Measurements from ENCODE around the gene KCND3. TPM values are rescaled to one million over a fixed set of nuclear protein-coding genes. Genes with fewer than 3 reads are reported as not detected.

The KCND3 gene
- polyA plus RNA-seq, 1 donor (not counting 4 experiments of a cell fraction or from before 2014, with no cell fraction given): 0.21 TPM

DNA sequence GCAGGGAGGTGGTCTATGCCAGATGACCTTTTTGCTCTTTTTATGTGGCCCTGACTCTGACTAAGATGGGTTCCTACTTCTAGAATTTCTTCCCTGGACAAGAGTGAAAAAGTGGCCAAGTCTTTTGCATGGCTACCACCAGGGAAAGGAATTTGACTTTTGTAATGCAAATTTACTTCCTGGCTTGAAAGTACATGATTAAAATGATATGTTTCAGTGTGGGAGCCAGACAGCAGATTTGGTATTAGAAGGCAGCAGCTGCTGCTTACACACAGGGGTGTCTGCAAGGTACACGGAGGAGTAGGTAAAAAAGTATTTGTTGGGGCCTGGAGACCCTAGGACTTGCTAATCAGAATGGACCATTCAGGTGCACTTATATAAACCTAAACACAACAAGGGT, 78.4 kb downstream of the KCND3 start:
- no peaks in the 10 kb centered on the region for H3K9me3 ChIP-seq (ENCODE audit: control insufficient read depth, low read depth, low read length)

DNA sequence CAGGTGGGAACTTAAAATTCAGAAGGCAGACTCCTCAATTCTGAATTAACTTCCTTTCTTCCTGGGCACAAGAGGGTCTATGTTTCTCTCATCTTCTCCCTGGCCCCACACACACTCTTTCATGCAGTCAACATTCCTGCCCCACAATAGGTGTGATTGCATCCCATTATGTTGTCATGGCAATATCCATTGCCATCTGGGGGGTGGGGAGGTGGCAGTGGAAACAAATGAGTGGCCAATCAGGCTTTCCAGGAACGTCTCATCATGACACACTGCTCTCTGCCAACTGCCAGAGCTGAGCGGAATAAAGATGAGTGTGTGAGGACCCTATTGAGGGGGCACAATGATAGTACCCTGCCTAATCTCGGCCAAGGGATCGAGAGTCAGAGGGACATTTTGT, 80.4 kb downstream of the KCND3 start:
- peaks cover 5% of the 10 kb centered on the region for H3K27me3 ChIP-seq (ENCODE audit: control insufficient read depth, extremely low read depth, insufficient read depth, low read length)
- no peaks in the 10 kb centered on the region for H4K20me1 ChIP-seq (ENCODE audit: control insufficient read depth, extremely low read depth, insufficient read depth, low read length)
- H3K4me1 ChIP-seq (ENCODE audit: control insufficient read depth, extremely low read depth, insufficient read depth, low read length): no peaks in the 10 kb centered on the region
- no peaks in the 10 kb centered on the region for H3K79me2 ChIP-seq (ENCODE audit: control insufficient read depth, insufficient read depth, low read length)
- no peak overlapping the region for H3K4me3 ChIP-seq (ENCODE audit: control insufficient read depth in 2 of 3, extremely low read depth in 1 of 3, insufficient read depth in 2 of 3, low read depth in 1 of 3, low read length in 3 of 3)
- dilution Hi-C loops (cut with MboI; ENCODE audit: extremely low pct_ligation_motif_present, low sequenced_read_pairs): no loop called here
- no peak overlapping the region for H3K4me2 ChIP-seq (ENCODE audit: control insufficient read depth, extremely low read depth, insufficient read depth, low read depth, low read length)
- H3K9ac ChIP-seq (ENCODE audit: control insufficient read depth, extremely low read depth, insufficient read depth, low read length): no peak overlapping the region
- FAIRE-seq: no peak
- no peak overlapping the region for H2AFZ ChIP-seq (ENCODE audit: control insufficient read depth, low read length)
- no peaks in the 10 kb centered on the region for H3K9me1 ChIP-seq (ENCODE audit: control insufficient read depth, extremely low read depth, insufficient read depth, low read length)
- H3K36me3 ChIP-seq (ENCODE audit: control insufficient read depth in 2 of 2, extremely low read depth in 1 of 2, insufficient read depth in 2 of 2, low read length in 2 of 2): no peaks in the 10 kb centered on the region
- TF ChIP-seq, protein P1, sequence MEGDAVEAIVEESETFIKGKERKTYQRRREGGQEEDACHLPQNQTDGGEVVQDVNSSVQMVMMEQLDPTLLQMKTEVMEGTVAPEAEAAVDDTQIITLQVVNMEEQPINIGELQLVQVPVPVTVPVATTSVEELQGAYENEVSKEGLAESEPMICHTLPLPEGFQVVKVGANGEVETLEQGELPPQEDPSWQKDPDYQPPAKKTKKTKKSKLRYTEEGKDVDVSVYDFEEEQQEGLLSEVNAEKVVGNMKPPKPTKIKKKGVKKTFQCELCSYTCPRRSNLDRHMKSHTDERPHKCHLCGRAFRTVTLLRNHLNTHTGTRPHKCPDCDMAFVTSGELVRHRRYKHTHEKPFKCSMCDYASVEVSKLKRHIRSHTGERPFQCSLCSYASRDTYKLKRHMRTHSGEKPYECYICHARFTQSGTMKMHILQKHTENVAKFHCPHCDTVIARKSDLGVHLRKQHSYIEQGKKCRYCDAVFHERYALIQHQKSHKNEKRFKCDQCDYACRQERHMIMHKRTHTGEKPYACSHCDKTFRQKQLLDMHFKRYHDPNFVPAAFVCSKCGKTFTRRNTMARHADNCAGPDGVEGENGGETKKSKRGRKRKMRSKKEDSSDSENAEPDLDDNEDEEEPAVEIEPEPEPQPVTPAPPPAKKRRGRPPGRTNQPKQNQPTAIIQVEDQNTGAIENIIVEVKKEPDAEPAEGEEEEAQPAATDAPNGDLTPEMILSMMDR (optimal IDR thresholded peaks at IDR 0.05 in 1 of 3, IDR thresholded peaks at IDR 0.05 in 1 of 3, conservative IDR thresholded peaks at IDR 0.05 in 1 of 3; ENCODE audit: extremely low read depth in 1 of 3, insufficient read depth in 2 of 3, low read length in 3 of 3): no peak
- TF ChIP-seq EZH2 (IDR thresholded peaks at IDR 0.05; ENCODE audit: low read length): no peak
- no peaks in the 10 kb centered on the region for H3K9me3 ChIP-seq (ENCODE audit: control insufficient read depth, low read depth, low read length)
- no peak for DNase-seq (ENCODE audit: low read depth, low spot score)
- no peak overlapping the region for H3K27ac ChIP-seq (ENCODE audit: control insufficient read depth, insufficient read depth, low read length)

More for the DNA sequence above, 78.4 kb downstream of the KCND3 start:
- no peak overlapping the region for H3K4me2 ChIP-seq (ENCODE audit: control insufficient read depth, extremely low read depth, insufficient read depth, low read depth, low read length)
- peaks cover 5% of the 10 kb centered on the region for H3K27me3 ChIP-seq (ENCODE audit: control insufficient read depth, extremely low read depth, insufficient read depth, low read length)
- no peak overlapping the region for H3K27ac ChIP-seq (ENCODE audit: control insufficient read depth, insufficient read depth, low read length)
- no peak for DNase-seq (ENCODE audit: low read depth, low spot score)
- H3K4me1 ChIP-seq (ENCODE audit: control insufficient read depth, extremely low read depth, insufficient read depth, low read length): no peaks in the 10 kb centered on the region
- H3K36me3 ChIP-seq (ENCODE audit: control insufficient read depth in 2 of 2, extremely low read depth in 1 of 2, insufficient read depth in 2 of 2, low read length in 2 of 2): no peaks in the 10 kb centered on the region
- dilution Hi-C loops (cut with MboI; ENCODE audit: extremely low pct_ligation_motif_present, low sequenced_read_pairs): no loop called here
- no peak overlapping the region for H3K4me3 ChIP-seq (ENCODE audit: control insufficient read depth in 2 of 3, extremely low read depth in 1 of 3, insufficient read depth in 2 of 3, low read depth in 1 of 3, low read length in 3 of 3)
- H3K9me1 ChIP-seq (ENCODE audit: control insufficient read depth, extremely low read depth, insufficient read depth, low read length): no peaks in the 10 kb centered on the region
- H3K79me2 ChIP-seq (ENCODE audit: control insufficient read depth, insufficient read depth, low read length): no peaks in the 10 kb centered on the region
- TF ChIP-seq EZH2 (IDR thresholded peaks at IDR 0.05; ENCODE audit: low read length): no peak
- TF ChIP-seq, protein P1 (optimal IDR thresholded peaks at IDR 0.05 in 1 of 3, IDR thresholded peaks at IDR 0.05 in 1 of 3, conservative IDR thresholded peaks at IDR 0.05 in 1 of 3; ENCODE audit: extremely low read depth in 1 of 3, insufficient read depth in 2 of 3, low read length in 3 of 3): no peak
- no peak overlapping the region for H3K9ac ChIP-seq (ENCODE audit: control insufficient read depth, extremely low read depth, insufficient read depth, low read length)
- no peak for FAIRE-seq
- H4K20me1 ChIP-seq (ENCODE audit: control insufficient read depth, extremely low read depth, insufficient read depth, low read length): no peaks in the 10 kb centered on the region
- H2AFZ ChIP-seq (ENCODE audit: control insufficient read depth, low read length): no peak overlapping the region

All from keratinocyte (primary cell).